GM21786 (cell line): ENCODE results near the gene CCM2.

Experiments
- ATAC-seq: cut with Tn5 transposase; IDR thresholded peaks from one replicate; pipeline ENCODE4 v1.9.1; 2021; ENCODE audit not compliant: unreplicated experiment

CCM2 gene

DNA sequence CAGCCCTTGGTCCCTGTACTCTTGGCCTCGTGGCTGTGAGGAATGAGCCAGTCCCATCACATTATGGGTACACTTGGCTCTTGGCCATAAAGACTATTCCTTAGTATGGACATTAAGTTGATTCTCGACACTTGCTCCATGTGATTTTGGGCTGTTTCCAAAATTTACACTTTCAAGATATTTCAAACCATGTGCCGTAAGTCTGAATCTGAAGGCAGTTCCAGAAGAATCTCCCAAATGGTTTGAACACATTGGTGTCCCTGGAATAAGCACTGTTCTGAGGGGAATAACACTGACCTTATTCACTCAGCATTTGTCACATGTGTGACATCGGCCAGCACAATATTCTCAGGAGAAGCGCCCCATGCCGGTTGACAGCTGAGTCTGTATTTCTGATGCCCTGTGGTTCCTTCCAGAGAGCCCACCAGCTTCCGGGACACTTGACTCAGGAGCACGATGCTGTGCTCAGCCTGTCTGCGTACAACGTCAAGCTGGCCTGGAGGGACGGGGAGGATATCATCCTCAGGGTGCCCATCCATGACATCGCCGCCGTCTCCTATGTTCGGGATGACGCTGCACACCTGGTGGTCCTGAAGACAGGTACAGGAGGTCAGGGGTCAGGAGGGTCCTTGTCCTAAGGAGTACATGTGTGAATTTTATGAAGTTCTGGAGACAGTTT, 64.2 kb downstream of the CCM2 start:
- no peak for ATAC-seq

DNA sequence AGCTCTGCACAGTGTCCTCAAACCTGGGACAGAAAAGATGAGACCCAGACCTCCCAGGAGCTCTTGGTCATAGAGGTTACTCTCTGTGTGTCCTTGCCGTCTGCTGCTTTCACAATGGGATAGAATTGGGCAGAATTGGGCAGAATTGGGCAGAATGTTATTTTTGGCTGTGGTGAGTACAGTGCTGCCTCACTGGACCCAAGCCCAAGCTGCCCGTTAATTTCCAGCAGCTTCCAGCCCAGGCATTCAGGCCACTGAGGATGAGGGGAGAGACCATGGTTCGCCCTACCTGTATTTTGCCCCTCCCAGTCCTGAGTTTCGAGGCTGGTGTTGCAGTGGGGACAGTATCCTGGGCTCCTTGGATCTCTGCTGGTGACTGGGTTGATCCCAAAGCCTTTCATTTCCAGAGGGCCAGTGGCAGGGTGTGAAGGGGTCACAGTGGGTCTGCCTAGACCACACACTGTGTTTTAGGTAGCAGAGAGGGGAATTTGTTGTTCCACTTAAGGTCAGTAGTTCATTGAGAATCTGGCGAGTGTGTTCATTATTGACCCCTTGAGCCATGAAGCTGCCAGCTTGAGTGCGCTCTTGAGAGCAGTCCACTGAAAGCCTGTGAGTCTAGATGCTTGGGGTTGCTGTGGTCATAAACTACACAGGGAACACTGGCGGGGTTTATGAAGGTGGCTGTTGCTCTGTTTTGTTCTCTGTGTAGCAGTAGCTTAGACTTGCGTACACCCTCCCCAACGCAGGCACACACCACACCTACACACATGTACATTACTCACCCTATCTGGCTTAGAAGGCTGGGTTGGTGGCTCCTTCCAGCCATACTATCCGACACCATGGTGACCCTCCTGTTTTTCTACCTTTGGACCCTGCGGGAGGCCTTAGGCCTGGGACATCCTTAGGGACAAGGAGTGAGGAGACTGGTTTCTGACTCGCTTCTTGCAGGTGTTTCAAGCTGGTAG, 65.3 kb downstream of the CCM2 start:
- ATAC-seq: no peak

DNA sequence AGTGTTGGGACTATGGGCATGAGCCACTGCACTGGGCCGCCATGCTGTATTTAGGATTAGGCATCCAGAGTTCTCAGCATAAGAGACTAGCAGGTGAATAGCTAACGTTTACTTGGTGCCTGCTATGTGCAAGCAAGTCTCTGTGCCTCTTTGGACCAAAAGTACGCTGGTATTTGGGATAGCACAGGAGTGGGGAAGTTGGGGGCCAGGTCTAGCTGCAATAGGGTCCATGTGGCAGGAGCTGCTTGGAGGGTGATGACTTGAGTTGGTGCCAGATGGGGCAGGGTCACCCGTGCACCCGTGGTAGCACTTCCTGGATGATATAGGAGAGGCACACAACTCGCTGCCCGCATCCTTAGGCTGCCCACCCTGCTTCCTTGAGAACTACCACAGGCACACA, 66.4 kb downstream of the CCM2 start:
- ATAC-seq: no peak

DNA sequence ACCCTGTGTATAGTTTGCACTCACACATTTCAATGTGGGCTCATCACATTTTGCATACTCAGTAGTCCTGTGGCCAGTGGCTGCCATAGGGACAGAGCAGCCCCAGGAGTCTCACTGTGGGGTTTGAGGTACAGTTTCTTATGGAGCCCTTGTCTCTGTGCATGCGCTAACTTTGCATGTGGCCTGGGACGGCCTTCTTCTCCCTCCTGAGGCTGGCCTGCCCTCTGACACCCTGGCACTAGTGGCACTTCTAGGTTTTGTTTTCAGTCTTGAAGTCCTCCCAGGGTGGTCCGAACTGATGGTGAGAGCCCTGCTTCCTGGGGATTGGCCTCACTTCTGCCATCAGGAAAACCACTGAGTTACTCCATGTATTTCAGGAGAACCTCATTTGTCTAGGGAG, 67.6 kb downstream of the CCM2 start:
- ATAC-seq: no peak

DNA sequence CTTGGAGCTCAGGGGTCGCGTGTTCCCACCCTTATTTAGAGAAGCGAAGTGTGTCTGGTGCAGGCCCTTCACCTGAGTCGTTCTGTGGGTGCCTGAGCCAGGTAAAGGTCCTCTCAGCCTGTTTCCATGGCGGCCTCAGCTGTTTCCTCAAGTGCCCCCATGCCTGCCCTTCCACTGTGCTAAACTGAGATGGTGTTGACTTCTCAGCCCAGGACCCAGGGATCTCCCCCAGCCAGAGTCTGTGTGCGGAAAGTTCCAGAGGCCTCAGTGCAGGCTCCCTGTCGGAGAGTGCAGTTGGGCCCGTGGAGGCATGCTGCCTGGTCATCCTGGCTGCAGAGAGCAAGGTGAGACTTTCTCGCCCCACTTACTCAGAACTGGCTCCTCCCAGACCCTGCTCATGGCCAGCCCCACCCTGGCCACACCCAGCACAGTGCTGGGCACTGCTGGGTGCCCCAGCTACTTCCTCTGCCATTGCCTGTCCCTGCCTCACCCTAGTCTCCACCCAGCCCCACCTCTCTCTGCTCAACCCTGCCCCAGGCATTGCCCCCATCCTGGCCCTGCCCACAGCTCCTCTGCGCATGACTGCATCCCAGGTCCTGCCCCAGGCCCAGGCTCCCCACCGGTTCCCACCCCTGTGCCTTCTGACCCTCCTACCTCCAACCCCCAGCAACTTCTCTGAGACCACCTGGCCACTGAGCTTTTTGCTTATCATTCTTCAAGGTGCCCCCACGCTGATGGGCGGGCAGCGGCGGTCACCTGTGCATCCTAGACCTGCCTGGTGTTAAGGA, 68.4 kb downstream of the CCM2 start:
- ATAC-seq: no peak

DNA sequence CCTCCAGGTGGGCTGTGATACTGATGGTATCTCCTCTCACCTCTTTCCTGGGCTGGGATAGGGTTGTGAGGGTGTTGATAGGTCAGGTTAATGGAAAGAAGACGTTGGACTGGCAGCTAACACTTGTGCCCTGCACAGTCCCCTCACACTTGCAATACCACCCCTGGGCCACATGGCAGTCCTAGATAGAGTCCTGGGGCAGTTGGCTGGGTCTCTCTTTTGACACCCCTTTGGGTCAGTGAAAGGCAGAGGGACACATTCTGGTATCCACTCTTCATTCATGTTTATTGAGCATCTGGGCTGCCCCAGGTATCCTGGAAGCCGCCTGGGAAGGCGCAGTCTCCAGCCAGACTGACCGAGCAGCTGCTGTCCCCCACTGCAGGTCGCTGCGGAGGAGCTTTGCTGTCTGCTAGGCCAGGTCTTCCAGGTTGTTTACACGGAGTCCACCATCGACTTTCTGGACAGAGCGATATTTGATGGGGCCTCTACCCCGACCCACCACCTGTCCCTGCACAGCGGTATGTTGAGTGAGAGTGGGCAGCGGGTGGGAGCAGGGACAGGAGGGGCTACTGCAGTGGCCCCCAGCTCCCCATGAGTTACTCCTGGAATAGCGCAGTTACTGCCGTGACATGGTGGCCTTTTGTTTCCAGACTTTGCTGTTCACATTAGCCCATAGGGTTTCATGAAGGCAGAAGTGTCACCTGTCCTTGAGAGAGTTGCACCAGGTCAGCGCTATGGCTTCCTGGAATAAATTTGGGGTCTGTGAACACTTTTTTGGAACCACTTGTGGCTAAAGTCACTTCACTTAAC, 69.6 kb downstream of the CCM2 start:
- ATAC-seq: no peak

DNA sequence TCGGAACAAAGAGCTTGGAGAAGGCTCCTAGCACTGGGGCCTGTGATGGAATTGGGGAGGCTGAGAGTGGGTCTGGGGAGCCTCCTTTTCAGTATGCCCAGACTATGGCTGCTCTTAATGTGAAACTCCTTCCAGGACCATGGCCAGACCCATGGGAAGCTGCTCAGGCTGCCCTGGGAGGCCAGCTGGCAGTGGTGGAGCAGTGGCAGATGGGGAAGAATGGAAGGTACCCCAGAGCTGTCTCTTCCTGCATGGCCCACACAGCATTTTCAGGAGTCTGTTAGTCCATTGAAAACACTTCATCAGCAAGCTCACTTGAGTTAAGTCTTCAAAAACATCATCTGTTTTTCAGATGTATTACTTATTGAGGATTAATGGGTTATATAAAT, 70.2 kb downstream of the CCM2 start:
- ATAC-seq: no peak

DNA sequence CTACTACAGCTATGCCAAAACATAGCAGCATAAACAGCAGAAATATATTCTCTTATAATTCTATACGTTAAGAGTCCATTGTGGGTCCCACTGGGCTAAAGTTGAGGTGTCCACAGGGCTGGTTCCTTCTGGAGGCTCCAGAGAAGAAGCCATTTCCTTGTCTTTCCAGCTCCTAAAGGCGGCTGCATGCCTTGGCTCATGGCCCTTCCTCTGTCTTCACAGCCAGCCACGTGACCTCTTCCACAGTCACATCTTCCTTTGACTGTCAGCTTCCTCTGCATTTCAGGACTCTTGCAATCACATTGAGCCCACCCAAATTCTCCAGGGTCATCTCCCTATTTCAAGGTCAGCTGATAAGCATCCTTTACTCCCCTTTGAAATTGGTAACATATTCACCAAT, 71.5 kb downstream of the CCM2 start:
- no peak for ATAC-seq

DNA sequence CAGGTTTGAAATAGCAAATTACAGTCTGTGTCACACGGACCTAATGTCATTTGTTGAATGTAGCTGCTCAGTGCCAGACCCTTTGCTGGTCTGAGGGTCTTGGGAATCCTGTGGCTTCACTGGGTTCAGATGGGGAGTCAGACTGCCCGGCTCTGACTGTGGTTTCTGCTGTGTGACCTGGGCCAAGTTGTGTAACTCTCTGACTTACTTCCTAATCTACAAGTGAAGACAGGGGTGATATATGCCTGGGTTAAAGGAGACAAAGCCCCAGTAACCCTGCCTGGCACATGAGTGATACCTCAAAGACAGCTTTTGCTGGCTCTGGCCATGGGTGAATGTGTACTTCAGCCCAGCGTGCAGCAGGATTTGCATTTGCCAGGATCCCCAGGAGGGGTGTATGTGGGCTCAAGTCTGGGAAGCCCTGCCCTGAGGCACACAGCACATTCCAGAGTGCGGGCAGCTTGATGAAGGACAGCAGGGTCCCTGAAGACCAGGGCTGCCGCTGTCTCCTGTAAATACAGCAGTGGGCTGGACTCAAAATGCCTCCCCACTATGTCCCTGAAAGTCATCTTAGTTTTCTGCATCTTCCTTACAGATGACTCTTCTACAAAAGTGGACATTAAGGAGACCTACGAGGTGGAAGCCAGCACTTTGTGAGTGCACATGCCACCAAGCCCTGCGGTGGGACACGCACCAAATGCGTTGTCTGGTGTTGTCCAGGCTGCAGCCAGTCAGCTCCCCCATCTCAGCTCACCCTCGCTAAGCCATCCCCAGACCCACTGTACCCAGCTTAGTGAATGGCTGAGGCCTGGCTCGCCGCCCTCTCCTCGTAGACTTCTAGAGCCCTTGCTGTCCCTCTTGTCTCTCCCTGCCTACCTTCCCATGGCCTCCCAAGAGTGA, 72.4 kb downstream of the CCM2 start:
- no peak for ATAC-seq

DNA sequence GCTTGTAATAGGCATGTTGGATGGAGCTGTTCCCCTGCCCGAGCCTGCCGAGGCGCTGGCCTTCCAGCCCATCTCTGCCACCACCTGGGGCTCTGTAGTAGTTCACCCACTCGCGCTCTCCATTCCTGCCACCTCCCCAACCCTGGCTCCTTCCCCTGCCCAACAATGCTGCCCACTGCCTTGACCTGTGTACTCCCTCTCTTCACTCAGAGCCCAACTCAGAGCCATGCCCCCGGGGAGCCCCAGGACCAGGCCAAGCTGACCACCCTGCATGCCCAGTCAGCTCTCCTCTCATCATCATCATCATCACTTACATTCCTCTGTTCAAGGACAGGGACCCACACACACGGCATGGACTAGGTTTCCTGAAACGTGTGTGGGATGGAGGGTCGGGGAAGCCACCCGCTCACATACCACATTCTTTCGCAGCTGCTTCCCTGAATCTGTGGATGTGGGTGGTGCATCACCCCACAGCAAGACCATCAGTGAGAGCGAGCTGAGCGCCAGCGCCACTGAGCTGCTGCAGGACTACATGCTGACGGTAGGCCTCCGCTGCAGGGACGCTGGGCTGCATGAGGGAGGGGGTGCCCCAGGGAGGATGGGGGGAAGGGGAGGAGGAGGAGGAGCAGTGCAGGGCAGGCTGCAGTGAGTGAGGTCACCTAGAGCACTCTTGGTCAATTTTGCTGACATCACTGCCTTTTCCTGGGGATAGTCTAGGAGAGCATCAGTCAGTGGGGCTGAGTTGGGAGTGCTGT, 73.2 kb downstream of the CCM2 start:
- no peak for ATAC-seq

DNA sequence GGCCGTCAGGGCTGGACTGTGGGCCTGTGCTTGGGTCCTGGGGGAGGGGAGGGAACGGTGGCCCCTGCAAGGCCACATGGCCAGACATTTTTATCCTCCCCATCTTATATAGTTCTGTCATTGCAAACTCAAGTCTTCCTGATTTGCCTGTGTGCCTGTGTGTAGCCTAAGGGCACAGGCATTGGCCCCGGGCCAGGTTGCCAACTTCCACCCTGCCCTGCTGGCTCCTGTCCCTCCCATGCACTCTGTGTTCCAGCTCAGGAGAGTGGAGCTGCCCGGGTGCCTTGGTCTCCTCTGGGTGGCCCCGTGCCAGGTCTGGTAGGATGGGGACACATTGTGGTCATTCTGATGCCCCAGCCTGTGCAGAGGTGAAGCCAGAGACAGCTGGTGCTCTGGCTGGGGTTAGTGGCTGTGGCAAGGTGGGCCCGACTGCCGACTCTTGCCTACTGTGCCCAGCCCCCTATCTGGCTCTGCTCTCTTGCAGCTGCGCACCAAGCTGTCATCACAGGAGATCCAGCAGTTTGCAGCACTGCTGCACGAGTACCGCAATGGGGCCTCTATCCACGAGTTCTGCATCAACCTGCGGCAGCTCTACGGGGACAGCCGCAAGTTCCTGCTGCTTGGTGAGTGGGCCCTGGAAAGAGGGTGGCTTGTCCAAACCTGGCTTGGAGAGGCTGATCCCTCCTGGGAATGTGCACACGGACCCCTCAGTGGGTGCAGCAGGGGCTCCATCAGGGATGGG, 74.0 kb downstream of the CCM2 start:
- ATAC-seq: no peak

DNA sequence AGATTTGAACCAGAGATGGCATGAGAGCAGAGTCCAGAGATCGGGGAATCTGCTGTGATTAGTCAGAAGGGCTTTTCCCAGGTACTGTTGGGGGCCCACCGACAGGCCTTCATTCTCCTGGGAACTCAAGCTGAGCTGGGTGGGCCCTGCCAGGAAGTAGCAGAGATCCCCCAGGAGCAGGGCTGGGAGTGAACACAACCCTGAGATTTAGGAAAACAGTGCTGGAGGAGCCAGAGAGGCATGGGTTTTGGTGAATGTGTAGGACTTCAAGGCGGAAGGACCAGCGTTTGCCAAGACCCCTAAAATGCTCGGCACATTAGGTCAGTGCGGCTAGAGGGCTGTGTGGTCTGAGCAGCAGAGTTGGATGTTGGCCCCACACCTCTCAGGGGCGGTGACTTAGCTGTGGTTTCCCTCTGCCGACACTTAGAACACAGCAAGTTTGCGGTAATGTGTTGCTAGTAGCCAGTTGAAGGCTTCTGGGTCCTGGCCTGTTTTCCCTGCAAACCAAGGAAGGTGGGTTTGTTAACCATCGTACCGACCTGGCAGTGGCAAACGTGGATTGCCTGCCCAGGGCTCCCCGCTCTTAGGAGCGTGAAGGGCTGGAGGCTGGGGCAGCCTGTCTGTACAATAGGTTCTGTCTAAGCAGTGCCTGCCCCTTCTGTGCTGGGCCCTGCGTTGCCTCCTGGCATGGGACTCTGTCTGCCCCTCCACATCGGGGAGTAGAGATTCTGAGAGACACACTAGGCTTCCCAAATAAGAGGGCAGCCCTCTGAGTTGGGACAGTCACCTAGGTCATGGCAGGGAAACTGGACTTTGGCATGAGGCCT, 74.7 kb downstream of the CCM2 start:
- ATAC-seq: no peak

DNA sequence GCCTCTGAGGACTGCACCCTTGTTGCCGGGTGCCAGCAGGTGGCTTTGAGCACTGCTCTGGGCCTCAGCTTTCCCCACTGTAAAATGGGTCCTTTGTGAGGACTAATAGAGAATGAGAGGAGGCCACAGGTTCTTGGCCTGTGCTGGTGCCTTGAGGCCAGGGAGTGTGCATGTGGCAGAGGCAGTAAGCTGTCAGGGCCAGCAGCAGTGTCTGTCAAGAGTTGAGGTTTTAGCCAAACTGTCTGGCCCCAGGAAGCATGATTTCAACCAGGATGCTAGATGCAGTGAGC, 75.3 kb downstream of the CCM2 start:
- no peak for ATAC-seq

DNA sequence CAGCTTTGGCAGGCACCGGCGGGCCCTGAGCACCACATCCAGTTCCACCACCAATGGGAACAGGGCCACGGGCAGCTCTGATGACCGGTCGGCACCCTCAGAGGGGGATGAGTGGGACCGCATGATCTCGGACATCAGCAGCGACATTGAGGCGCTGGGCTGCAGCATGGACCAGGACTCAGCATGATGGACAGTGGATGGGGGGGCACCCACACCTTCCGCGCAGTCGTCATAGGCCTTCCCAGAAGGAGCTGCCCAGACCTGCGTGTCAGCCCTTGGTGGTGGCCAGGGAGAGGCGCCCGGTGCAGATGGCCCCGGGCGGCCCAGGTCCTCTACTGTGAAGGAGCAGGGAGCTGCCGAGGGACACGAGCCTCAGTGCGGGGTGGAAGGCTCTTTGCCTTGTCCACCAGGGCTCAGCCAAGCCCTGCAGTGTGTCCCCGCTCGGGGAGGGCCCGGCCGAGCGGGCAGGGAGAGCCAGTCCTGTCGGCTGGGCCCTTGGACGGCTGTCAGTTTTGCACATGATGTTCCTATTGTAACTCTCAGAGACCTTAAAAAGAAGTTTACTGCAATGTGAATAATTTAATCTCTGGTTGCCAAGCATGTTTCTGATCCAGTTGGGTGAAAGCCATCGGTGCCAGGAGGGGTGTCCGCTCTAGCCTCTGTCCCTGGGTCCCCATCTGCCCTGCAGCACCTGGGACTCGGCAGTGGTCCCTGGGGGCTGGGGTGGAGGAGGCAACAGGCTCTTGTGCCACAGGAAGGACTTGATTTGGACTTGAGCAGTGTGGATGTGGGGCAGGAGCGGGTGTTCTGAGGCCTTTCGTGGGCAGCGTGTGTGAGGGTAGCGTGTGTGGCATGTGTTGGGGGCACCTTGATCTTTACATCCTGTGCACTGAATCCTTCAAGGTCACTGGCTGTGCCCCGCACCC, 76.1 kb downstream of the CCM2 start:
- no peak for ATAC-seq

DNA sequence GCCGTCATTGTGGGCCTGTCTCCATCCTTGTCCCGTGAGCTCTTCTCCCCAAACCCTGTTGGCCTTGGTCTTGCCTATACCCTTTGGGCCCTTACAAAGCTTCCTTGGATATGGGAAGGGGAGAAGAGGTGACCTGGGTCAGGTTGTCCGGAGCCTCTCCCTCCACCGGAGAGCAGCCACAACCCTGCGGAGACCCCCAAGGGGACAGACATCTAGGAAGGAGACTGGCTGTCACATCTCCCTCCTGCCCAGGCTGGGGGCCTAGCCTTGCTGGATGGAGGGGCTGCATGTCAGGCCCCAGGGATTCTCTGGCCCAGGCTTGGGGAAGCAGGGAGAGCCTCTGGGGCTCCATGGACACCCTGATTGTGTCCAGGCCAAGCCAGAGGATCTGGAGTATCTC, 76.9 kb downstream of the CCM2 start:
- no peak for ATAC-seq

DNA sequence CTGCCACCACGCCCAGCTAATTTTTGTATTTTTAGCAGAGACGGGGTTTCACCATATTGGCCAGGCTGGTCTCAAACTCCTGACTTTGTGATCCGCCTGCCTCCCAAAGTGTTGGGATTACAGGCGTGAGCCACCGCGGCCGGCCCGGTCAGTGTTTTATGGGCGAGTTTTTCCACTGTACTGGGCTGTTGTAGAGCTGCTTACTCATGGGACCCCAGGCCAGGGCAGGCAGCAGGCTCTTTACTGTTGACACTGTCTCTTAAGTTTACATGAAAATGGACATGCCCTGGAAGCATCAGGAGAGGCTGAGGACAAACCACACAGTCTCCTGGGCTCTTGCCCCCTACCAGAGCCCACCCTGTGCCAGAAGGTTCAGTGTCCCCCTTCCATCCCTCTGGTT, 77.6 kb downstream of the CCM2 start:
- ATAC-seq: no peak
